NCI-H1694 (cell line): ENCODE results near the gene TMSB4Y.

Experiments used
- DNase-seq: peaks from one replicate; lab custom pipeline; 2025; lab: John Stamatoyannopoulos, UW

The TMSB4Y gene

GRCh38 chrY:13703568-13703968 lies at the start of gene TMSB4Y:
Gene TMSB4Y (plus strand): TSS chrY:13703899.
- no peak for DNase-seq

- no peak for DNase-seq
These were observed 39.5 kb upstream of the TMSB4Y start for GRCh38 chrY:13664162-13664561.

- no peak for DNase-seq
These were observed 32.6 kb upstream of the TMSB4Y start for GRCh38 chrY:13671122-13671521.

GRCh38 chrY:13702276-13702675 lies 1.4 kb upstream of the TMSB4Y start:
- DNase-seq, result no peak

- no peak for DNase-seq
These were observed 627 bp downstream of the TMSB4Y start for GRCh38 chrY:13704121-13704930.

- DNase-seq, result no peak
These were observed 1.5 kb downstream of the TMSB4Y start for GRCh38 chrY:13705197-13705596.

GRCh38 chrY:13708038-13708437 lies 4.3 kb downstream of the TMSB4Y start:
- DNase-seq, result no peak

GRCh38 chrY:13718996-13719395 lies 15.3 kb downstream of the TMSB4Y start:
- no peak for DNase-seq

GRCh38 chrY:13729517-13729916 lies 25.8 kb downstream of the TMSB4Y start:
- DNase-seq, result no peak

- DNase-seq, result no peak
These were observed 34.9 kb downstream of the TMSB4Y start for GRCh38 chrY:13738618-13739017.

- DNase-seq, result no peak
These were observed 47.8 kb downstream of the TMSB4Y start for GRCh38 chrY:13751289-13752071.

- no peak for DNase-seq
These were observed 51.0 kb downstream of the TMSB4Y start for GRCh38 chrY:13754661-13755060.
